ENCODE measurements around the gene CELA2B. TPM values are rescaled to one million over a fixed set of nuclear protein-coding genes. Genes with fewer than 3 reads are reported as not detected.

CELA2B gene
- total and polyA plus RNA-seq, 2 donors (not counting 1 experiment from before 2014, with no cell fraction given) = not detected

DNA sequence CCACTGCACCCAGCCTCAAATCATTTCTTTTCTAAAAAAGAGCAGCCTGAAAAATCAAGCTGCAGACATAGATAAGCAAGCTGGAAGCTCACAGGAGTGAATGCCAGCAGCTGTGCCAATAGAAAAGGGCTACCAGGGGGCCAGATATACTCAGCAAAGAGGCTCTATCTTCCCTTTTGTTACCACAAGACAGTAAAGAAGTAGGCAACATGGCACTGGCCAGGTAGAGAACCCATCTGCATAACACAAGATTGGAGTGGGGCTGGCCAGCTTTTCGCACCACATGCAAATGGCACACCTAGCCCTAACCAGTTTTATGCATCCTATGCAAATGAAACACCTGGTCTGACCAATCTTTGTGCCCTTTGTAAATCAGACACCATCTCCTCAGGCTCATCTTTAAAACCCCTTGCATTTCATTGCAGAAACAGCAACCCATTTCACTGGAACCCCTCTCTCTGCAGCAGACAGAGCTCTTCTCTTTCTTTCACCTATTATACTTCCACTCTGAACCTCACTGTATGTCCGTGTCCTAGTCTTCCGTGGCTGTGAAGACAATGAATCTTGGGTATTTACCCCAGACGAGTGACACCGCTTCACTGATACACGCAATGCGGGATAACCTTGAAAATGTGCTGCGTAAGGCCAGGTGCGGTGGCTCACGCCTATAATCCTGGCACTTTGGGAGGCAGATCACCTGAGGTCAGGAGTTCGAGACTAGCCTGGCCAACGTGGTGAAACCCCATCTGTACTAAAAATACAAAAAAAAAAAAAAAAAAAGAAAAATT is 33.0 kb downstream of the CELA2B start:
- no peaks in the 10 kb centered on the region for H3K27me3 ChIP-seq (ENCODE audit: control insufficient read depth, insufficient read depth, low read length)
- no peak overlapping the region for H3K4me3 ChIP-seq (replicated peaks in 1 of 4; ENCODE audit: control extremely low read depth in 1 of 4, insufficient read depth in 1 of 4, low read depth in 3 of 4, low read length in 4 of 4)
- no peaks in the 10 kb centered on the region for H3K79me2 ChIP-seq (ENCODE audit: control insufficient read depth, insufficient read depth, low read length)
- H2AFZ ChIP-seq (ENCODE audit: low read length) = no peak overlapping the region
- TF ChIP-seq, protein P1, sequence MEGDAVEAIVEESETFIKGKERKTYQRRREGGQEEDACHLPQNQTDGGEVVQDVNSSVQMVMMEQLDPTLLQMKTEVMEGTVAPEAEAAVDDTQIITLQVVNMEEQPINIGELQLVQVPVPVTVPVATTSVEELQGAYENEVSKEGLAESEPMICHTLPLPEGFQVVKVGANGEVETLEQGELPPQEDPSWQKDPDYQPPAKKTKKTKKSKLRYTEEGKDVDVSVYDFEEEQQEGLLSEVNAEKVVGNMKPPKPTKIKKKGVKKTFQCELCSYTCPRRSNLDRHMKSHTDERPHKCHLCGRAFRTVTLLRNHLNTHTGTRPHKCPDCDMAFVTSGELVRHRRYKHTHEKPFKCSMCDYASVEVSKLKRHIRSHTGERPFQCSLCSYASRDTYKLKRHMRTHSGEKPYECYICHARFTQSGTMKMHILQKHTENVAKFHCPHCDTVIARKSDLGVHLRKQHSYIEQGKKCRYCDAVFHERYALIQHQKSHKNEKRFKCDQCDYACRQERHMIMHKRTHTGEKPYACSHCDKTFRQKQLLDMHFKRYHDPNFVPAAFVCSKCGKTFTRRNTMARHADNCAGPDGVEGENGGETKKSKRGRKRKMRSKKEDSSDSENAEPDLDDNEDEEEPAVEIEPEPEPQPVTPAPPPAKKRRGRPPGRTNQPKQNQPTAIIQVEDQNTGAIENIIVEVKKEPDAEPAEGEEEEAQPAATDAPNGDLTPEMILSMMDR (conservative IDR thresholded peaks at IDR 0.05 in 1 of 2, IDR thresholded peaks at IDR 0.05 in 1 of 2; ENCODE audit: low read depth in 1 of 2, low read length in 2 of 2) = no peak
- TF ChIP-seq EZH2 (IDR thresholded peaks at IDR 0.05; ENCODE audit: low read length, missing control alignments) = no peak
- no peaks in the 10 kb centered on the region for H4K20me1 ChIP-seq (ENCODE audit: control insufficient read depth, extremely low read depth, insufficient read depth, low read length)
- H3K9me3 ChIP-seq (ENCODE audit: control insufficient read depth, insufficient read depth, low read depth, low read length) = no peaks in the 10 kb centered on the region
- no peak for DNase-seq (ENCODE audit: low read depth in 2 of 2)
- H3K36me3 ChIP-seq (ENCODE audit: control insufficient read depth, insufficient read depth, low read length) = no peaks in the 10 kb centered on the region
- no peak overlapping the region for H3K27ac ChIP-seq (ENCODE audit: insufficient read depth, low read length)
- H3K4me1 ChIP-seq (ENCODE audit: control insufficient read depth, extremely low read depth, insufficient read depth, low read length) = peaks cover 3% of the 10 kb centered on the region
- no peak overlapping the region for H3K9ac ChIP-seq (ENCODE audit: insufficient read depth, low read length)
- no peak overlapping the region for H3K4me2 ChIP-seq (ENCODE audit: extremely low read depth, insufficient read depth, low read length)

DNA sequence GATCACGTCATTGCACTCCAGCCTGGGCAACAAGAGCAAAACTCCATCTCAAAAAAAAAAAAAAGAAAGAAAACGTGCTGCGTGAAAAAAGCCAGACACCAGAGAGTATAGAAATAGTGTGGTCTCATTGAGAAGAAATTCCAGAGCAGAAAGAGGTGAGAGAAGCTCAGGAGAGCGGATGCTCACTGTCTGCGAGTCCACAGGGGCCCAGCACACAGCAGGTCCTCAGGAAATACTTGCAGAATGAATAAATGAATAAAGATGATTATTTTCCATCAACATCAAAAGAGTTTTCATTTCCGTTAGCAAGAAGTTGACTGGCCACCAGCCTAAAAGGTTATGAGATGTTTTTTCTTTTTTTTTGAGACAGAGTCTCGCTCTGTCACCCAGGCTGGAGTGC is 33.7 kb downstream of the CELA2B start:
- no peak overlapping the region for H3K4me3 ChIP-seq (replicated peaks in 1 of 4; ENCODE audit: control extremely low read depth in 1 of 4, insufficient read depth in 1 of 4, low read depth in 3 of 4, low read length in 4 of 4)
- no peak overlapping the region for H3K4me2 ChIP-seq (ENCODE audit: extremely low read depth, insufficient read depth, low read length)
- H2AFZ ChIP-seq (ENCODE audit: low read length) = no peak overlapping the region
- H3K4me1 ChIP-seq (ENCODE audit: control insufficient read depth, extremely low read depth, insufficient read depth, low read length) = peaks cover 3% of the 10 kb centered on the region
- H3K79me2 ChIP-seq (ENCODE audit: control insufficient read depth, insufficient read depth, low read length) = no peaks in the 10 kb centered on the region
- H4K20me1 ChIP-seq (ENCODE audit: control insufficient read depth, extremely low read depth, insufficient read depth, low read length) = no peaks in the 10 kb centered on the region
- no peaks in the 10 kb centered on the region for H3K27me3 ChIP-seq (ENCODE audit: control insufficient read depth, insufficient read depth, low read length)
- TF ChIP-seq EZH2 (IDR thresholded peaks at IDR 0.05; ENCODE audit: low read length, missing control alignments) = no peak
- TF ChIP-seq, protein P1 (conservative IDR thresholded peaks at IDR 0.05 in 1 of 2, IDR thresholded peaks at IDR 0.05 in 1 of 2; ENCODE audit: low read depth in 1 of 2, low read length in 2 of 2) = no peak
- no peak overlapping the region for H3K9ac ChIP-seq (ENCODE audit: insufficient read depth, low read length)
- no peaks in the 10 kb centered on the region for H3K36me3 ChIP-seq (ENCODE audit: control insufficient read depth, insufficient read depth, low read length)
- H3K27ac ChIP-seq (ENCODE audit: insufficient read depth, low read length) = no peak overlapping the region
- no peak for DNase-seq (ENCODE audit: low read depth in 2 of 2)
- no peaks in the 10 kb centered on the region for H3K9me3 ChIP-seq (ENCODE audit: control insufficient read depth, insufficient read depth, low read depth, low read length)

DNA sequence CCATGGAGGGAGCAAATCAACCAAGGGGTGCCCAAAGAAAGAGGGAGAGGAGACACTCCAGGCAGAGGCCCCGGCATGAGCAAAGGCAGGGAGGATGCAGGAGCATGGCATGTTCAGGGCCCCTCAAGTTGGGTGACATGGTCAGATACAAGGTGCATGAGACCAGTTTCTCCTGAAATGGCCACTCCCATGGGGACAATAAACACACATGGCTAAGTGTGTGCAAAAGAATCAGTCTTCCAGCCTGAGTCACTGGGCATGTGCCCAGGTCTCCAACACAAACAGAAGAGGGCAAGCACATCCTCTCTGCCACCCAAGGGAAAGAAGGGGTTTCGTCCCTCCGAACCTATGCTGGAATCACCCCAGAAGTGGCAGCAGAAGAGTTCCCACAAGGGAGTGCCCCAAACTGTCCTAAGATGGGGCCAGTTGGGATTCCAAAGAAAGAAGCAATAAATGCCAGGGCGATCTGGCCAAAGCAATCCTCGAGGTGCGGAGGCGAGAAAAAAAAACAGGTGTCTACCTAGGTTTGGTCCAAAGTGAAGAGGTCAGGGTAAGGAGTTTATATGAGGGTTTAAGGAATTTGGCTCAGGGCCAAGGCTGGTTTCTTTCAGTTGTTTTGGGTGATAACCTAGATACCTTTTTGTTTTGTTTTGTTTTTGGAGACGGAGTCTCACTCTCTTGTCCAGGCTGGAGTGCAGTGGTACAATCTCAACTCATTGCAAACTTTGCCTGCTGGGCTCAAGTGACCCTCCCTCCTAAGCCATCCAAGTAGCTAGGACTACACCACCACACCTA is 34.9 kb downstream of the CELA2B start:
- H3K27me3 ChIP-seq (ENCODE audit: control insufficient read depth, insufficient read depth, low read length) = no peaks in the 10 kb centered on the region
- TF ChIP-seq, protein P1 (conservative IDR thresholded peaks at IDR 0.05 in 1 of 2, IDR thresholded peaks at IDR 0.05 in 1 of 2; ENCODE audit: low read depth in 1 of 2, low read length in 2 of 2) = no peak
- no peak for TF ChIP-seq EZH2 (IDR thresholded peaks at IDR 0.05; ENCODE audit: low read length, missing control alignments)
- peak in 1 of 2 donors; percentile 4 for DNase-seq (ENCODE audit: low read depth in 2 of 2)
- no peak overlapping the region for H3K9ac ChIP-seq (ENCODE audit: insufficient read depth, low read length)
- H3K36me3 ChIP-seq (ENCODE audit: control insufficient read depth, insufficient read depth, low read length) = no peaks in the 10 kb centered on the region
- H3K4me1 ChIP-seq (ENCODE audit: control insufficient read depth, extremely low read depth, insufficient read depth, low read length) = peaks cover 3% of the 10 kb centered on the region
- H3K79me2 ChIP-seq (ENCODE audit: control insufficient read depth, insufficient read depth, low read length) = no peaks in the 10 kb centered on the region
- H3K27ac ChIP-seq (ENCODE audit: insufficient read depth, low read length) = no peak overlapping the region
- no peaks in the 10 kb centered on the region for H3K9me3 ChIP-seq (ENCODE audit: control insufficient read depth, insufficient read depth, low read depth, low read length)
- H3K4me2 ChIP-seq (ENCODE audit: extremely low read depth, insufficient read depth, low read length) = no peak overlapping the region
- H4K20me1 ChIP-seq (ENCODE audit: control insufficient read depth, extremely low read depth, insufficient read depth, low read length) = no peaks in the 10 kb centered on the region
- H3K4me3 ChIP-seq (replicated peaks in 1 of 4; ENCODE audit: control extremely low read depth in 1 of 4, insufficient read depth in 1 of 4, low read depth in 3 of 4, low read length in 4 of 4) = no peak overlapping the region
- no peak overlapping the region for H2AFZ ChIP-seq (ENCODE audit: low read length)

Data from fibroblast of lung (primary cell).